Glomerular visceral epithelial cell (primary cell): ENCODE results near the gene BRCA1.
A peak's percentile ranks its signal among the peaks of the same experiment; 100 is the strongest.
"Not testable (repeated sequence)": the region's sequence is repeated elsewhere in the genome, so short reads cannot be mapped to it uniquely, and the experiment has no call there.

Experiments used
- DNase-seq: peaks from one replicate; pipeline ENCODE4 v3.0.0-alpha.2; 2016; ENCODE audit errors: extremely low spot score

BRCA1 gene

GRCh38 chr17:43125133-43125966 is at the start of gene BRCA1:
TSS of gene BRCA1 (minus strand) at chr17:43125364. CDS start at chr17:43124096, 1,268 bp downstream.
- DNase-seq = peak; percentile 99

- peak; percentile 86 for DNase-seq
Measured at GRCh38 chr17:43171586-43172487, 46.7 kb upstream of the BRCA1 start.

GRCh38 chr17:43170766-43171585 is 45.8 kb upstream of the BRCA1 start, which contains the start of gene NBR1:
TSS of gene NBR1 (plus strand) at chr17:43171214. CDS start at chr17:43175800, 4,586 bp downstream.
- DNase-seq = peak; percentile 97

- peak; percentile 95 for DNase-seq
Measured at GRCh38 chr17:43170140-43170765, 45.1 kb upstream of the BRCA1 start.

- peak; percentile 24 for DNase-seq
Measured at GRCh38 chr17:43169561-43170139, 44.5 kb upstream of the BRCA1 start.

GRCh38 chr17:43165971-43166370 is 40.8 kb upstream of the BRCA1 start:
- not testable (repeated sequence) for DNase-seq

GRCh38 chr17:43159957-43160356 is 34.8 kb upstream of the BRCA1 start:
- not testable (repeated sequence) for DNase-seq

- DNase-seq = not testable (repeated sequence)
Measured at GRCh38 chr17:43159232-43159631, 34.1 kb upstream of the BRCA1 start.

- DNase-seq = no peak
Measured at GRCh38 chr17:43155666-43156065, 30.5 kb upstream of the BRCA1 start.

GRCh38 chr17:43153197-43153835 is 28.2 kb upstream of the BRCA1 start:
- not testable (repeated sequence) for DNase-seq

- no peak for DNase-seq
Measured at GRCh38 chr17:43151880-43152456, 26.8 kb upstream of the BRCA1 start.

- no peak for DNase-seq
Measured at GRCh38 chr17:43146649-43147048, 21.5 kb upstream of the BRCA1 start.

- DNase-seq = no peak
Measured at GRCh38 chr17:43143201-43143600, 18.0 kb upstream of the BRCA1 start.

- no peak for DNase-seq
Measured at GRCh38 chr17:43142153-43142552, 17.0 kb upstream of the BRCA1 start.

- DNase-seq = no peak
Measured at GRCh38 chr17:43140396-43141332, 15.5 kb upstream of the BRCA1 start.

GRCh38 chr17:43138531-43138930 is 13.4 kb upstream of the BRCA1 start:
- not testable (repeated sequence) for DNase-seq

GRCh38 chr17:43136574-43136973 is 11.4 kb upstream of the BRCA1 start:
- DNase-seq = not testable (repeated sequence)

- no peak for DNase-seq
Measured at GRCh38 chr17:43135454-43135819, 10.3 kb upstream of the BRCA1 start.
